Vagina (tissue), 2 donors: ENCODE measurements around the gene GADD45B. TPM values are rescaled to one million over a fixed set of nuclear protein-coding genes. Genes with fewer than 3 reads are reported as not detected.
"Not testable (repeated sequence)": the region's sequence is repeated elsewhere in the genome, so short reads cannot be mapped to it uniquely, and the experiment has no call there.

Experiments used
- DNase-seq, 2 donors: peaks; one replicate each; pipeline ENCODE4 v3.0.0-alpha.2; 2017; ENCODE audit errors: extremely low spot score in 2 of 2
- H3K27ac ChIP-seq: fragments of 200-600 bp; sonication (generic); one replicate; pipeline ENCODE4 v1.5.1; 2019
- H3K27me3 ChIP-seq: fragments of 200-600 bp; sonication (generic); one replicate; pipeline ENCODE4 v1.5.1; 2019
- H3K36me3 ChIP-seq, 2 donors: fragments of 200-600 bp; sonication (generic); one replicate each; pipeline ENCODE4 v1.5.1; 2017 to 2019
- H3K4me1 ChIP-seq: fragments of 200-600 bp; sonication (generic); one replicate; pipeline ENCODE4 v1.5.1; 2019
- H3K4me3 ChIP-seq, 2 donors: fragments of 200-600 bp; sonication (generic); 1 replicate in 1 of 2; 2 replicates in 1 of 2; pipeline ENCODE4 v1.5.1; 2016 to 2019
- H3K9me3 ChIP-seq: fragments of 200-600 bp; sonication (generic); one replicate; pipeline ENCODE4 v1.5.1; 2019
- CTCF ChIP-seq, 3 experiments: fragments of 450-650 bp in 2 of 3; fragments of 200-600 bp in 1 of 3; sonication (generic) in 1 of 3; IDR thresholded peaks; one replicate each; pipeline ENCODE4 v1.5.1; 2017 to 2019; ENCODE audit warnings: antibody characterized with exemption in 3 of 3, mild to moderate bottlenecking in 2 of 3, moderate library complexity in 2 of 3
- POLR2A ChIP-seq, 2 donors: fragments of 450-650 bp; IDR thresholded peaks; one replicate each; pipeline ENCODE4 v1.6.1; 2017; ENCODE audit warnings: antibody characterized with exemption in 2 of 2, mild to moderate bottlenecking in 2 of 2, moderate library complexity in 2 of 2
- POLR2AphosphoS5 ChIP-seq, 2 donors: sonication (generic); formaldehyde crosslinking; IDR thresholded peaks; one replicate each; pipeline ENCODE4 v1.9.0; 2017; ENCODE audit warnings: antibody characterized with exemption in 2 of 2, mild to moderate bottlenecking in 2 of 2, low read depth in 1 of 2; ENCODE audit not compliant: insufficient read depth in 1 of 2
- intact Hi-C: fragments of 100-400 bp; cut with DNase I; formaldehyde crosslinking; loops from one replicate; pipeline ENCODE4 v1.15.1; 2023
- total RNA-seq: library from RNA; depleted of rRNA; stranded (reverse); fragments of >200 nt; gene quantifications from one replicate; pipeline ENCODE4 v1.2.3, GENCODE V29; 2016

GADD45B gene
- total RNA-seq, 1 donor from 2014 or later = 181 TPM

- peaks cover 34% of the 10 kb centered on the region for H3K4me1 ChIP-seq
- no peak for TF ChIP-seq POLR2A (IDR thresholded peaks at IDR 0.05)
- no peaks in the 10 kb centered on the region for H3K9me3 ChIP-seq
- no peaks in the 10 kb centered on the region for H3K27me3 ChIP-seq
- H3K27ac ChIP-seq = peak overlapping the region; percentile 55
- peak overlapping the region; percentile 93 to 96 for H3K4me3 ChIP-seq
- intact Hi-C loops = loop anchor here (5.0 kb wide), 1 partner anchor 325 kb away; the partner anchor contains the start of gene SGTA
- DNase-seq = no peak
- no peaks in the 10 kb centered on the region for H3K36me3 ChIP-seq
These were observed 18.4 kb upstream of the GADD45B start for GRCh38 chr19:2457394-2458037.

GRCh38 chr19:2458054-2458453, 17.9 kb upstream of the GADD45B start:
- TF ChIP-seq POLR2AphosphoS5 (IDR thresholded peaks at IDR 0.05; ENCODE audit: insufficient read depth in 1 of 2, low read depth in 1 of 2) (no peak), CTCF (IDR thresholded peaks at IDR 0.05) (no peak), POLR2A (IDR thresholded peaks at IDR 0.05) (no peak)
- peaks cover 38% of the 10 kb centered on the region for H3K4me1 ChIP-seq
- intact Hi-C loops = loop anchor here (5.0 kb wide), 1 partner anchor 324 kb away; the partner anchor contains the start of gene SGTA

GRCh38 chr19:2458776-2459175, 17.2 kb upstream of the GADD45B start:
- peaks cover 38% of the 10 kb centered on the region for H3K4me1 ChIP-seq
- intact Hi-C loops = loop anchor here (5.0 kb wide), 1 partner anchor 324 kb away; the partner anchor contains the start of gene SGTA
- H3K27me3 ChIP-seq = not testable (repeated sequence)

More at GRCh38 chr19:2458054-2458453, 17.9 kb upstream of the GADD45B start:
- Histone ChIP-seq H3K27me3 (no peaks in the 10 kb centered on the region), H3K9me3 (no peaks in the 10 kb centered on the region), H3K27ac (no peak overlapping the region), H3K4me3 (no peak overlapping the region), H3K36me3 (no peaks in the 10 kb centered on the region)
- DNase-seq = no peak

GRCh38 chr19:2460245-2460644, 15.7 kb upstream of the GADD45B start:
- Histone ChIP-seq H3K9me3 (no peaks in the 10 kb centered on the region), H3K27ac (no peak overlapping the region), H3K27me3 (no peaks in the 10 kb centered on the region), H3K4me3 (no peak overlapping the region), H3K36me3 (no peaks in the 10 kb centered on the region), H3K4me1 (peaks cover 34% of the 10 kb centered on the region)
- TF ChIP-seq POLR2A (IDR thresholded peaks at IDR 0.05) (no peak), POLR2AphosphoS5 (IDR thresholded peaks at IDR 0.05; ENCODE audit: insufficient read depth in 1 of 2, low read depth in 1 of 2) (no peak), CTCF (IDR thresholded peaks at IDR 0.05) (no peak)
- intact Hi-C loops = no loop called here
- no peak for DNase-seq

More at GRCh38 chr19:2458776-2459175, 17.2 kb upstream of the GADD45B start:
- H3K4me3 ChIP-seq, H3K9me3 ChIP-seq, H3K36me3 ChIP-seq, H3K27ac ChIP-seq, DNase-seq: not testable (repeated sequence)

GRCh38 chr19:2461751-2462634, 13.9 kb upstream of the GADD45B start:
- intact Hi-C loops = no loop called here
- Histone ChIP-seq H3K36me3 (no peaks in the 10 kb centered on the region), H3K27ac (peak overlapping the region; percentile 24), H3K4me3 (peak overlapping the region; percentile 48 to 61), H3K4me1 (peaks cover 22% of the 10 kb centered on the region), H3K27me3 (no peaks in the 10 kb centered on the region), H3K9me3 (no peaks in the 10 kb centered on the region)
- TF ChIP-seq POLR2AphosphoS5 (IDR thresholded peaks at IDR 0.05; ENCODE audit: insufficient read depth in 1 of 2, low read depth in 1 of 2) (peak in 1 of 2 donors; percentile 32), CTCF (IDR thresholded peaks at IDR 0.05) (no peak), POLR2A (IDR thresholded peaks at IDR 0.05) (no peak)
- no peak for DNase-seq
